ENCODE measurements around the gene KRT16. TPM values are rescaled to one million over a fixed set of nuclear protein-coding genes. Genes with fewer than 3 reads are reported as not detected.

KRT16 gene
- total RNA-seq, 1 experiment from 2014 or later, result 109 TPM

- peak overlapping the region; percentile 97 for H3K27ac Mint-ChIP-seq (ENCODE audit: low read depth, unreplicated experiment)
- ChIA-PET POLR2A (interaction anchor here (0.7 to 2.4 kb wide), 10 partner anchors 10 to 752 kb away, joined by 3 to 10 read pairs (median 5); partner anchors contain the start of gene KRT17), CTCF (interaction anchor here (0.5 to 2.3 kb wide), 14 partner anchors 10 to 759 kb away, joined by 3 to 17 read pairs (median 4); partner anchors contain the start of genes KRT10 and KRT17)
- intact Hi-C loops (cut with micrococcal nuclease), result no loop called here
- peaks cover 54% of the 10 kb centered on the region for H3K36me3 Mint-ChIP-seq (ENCODE audit: insufficient read depth, unreplicated experiment)
- H3K4me3 Mint-ChIP-seq (ENCODE audit: unreplicated experiment), result peak overlapping the region; percentile 86
- no TSS peak for BruUV-seq (replicated peaks)
- peak; percentile 48 for DNase-seq (ENCODE audit: unreplicated experiment)
- no peaks in the 10 kb centered on the region for H3K9me3 Mint-ChIP-seq (ENCODE audit: unreplicated experiment)
- H3K27me3 Mint-ChIP-seq (ENCODE audit: insufficient read depth, unreplicated experiment), result no peaks in the 10 kb centered on the region
- TF ChIP-seq CTCF (IDR thresholded peaks at IDR 0.05; ENCODE audit: unreplicated experiment), result no peak
- peaks cover 63% of the 10 kb centered on the region for H3K4me1 Mint-ChIP-seq (ENCODE audit: insufficient read depth, unreplicated experiment)
Observed at GRCh38 chr17:41580687-41581365, 31.7 kb downstream of the KRT16 start.

GRCh38 chr17:41580244-41580575 lies 32.4 kb downstream of the KRT16 start:
- Mint-ChIP-seq H3K36me3 (ENCODE audit: insufficient read depth, unreplicated experiment) (peaks cover 48% of the 10 kb centered on the region), H3K27me3 (ENCODE audit: insufficient read depth, unreplicated experiment) (no peaks in the 10 kb centered on the region), H3K4me3 (ENCODE audit: unreplicated experiment) (peak overlapping the region; percentile 1), H3K4me1 (ENCODE audit: insufficient read depth, unreplicated experiment) (peaks cover 60% of the 10 kb centered on the region), H3K27ac (ENCODE audit: low read depth, unreplicated experiment) (peak overlapping the region; percentile 97), H3K9me3 (ENCODE audit: unreplicated experiment) (no peaks in the 10 kb centered on the region)
- BruUV-seq (replicated peaks), result no TSS peak
- POLR2A ChIA-PET, result interaction anchor here (0.6 to 1.8 kb wide), 14 partner anchors 11 to 723 kb away, joined by 3 to 11 read pairs (median 5); partner anchors contain the start of genes EIF1, KRT16 and KRT17
- CTCF ChIA-PET, result interaction anchor here (0.6 to 5.5 kb wide), 13 partner anchors 15 to 208 kb away, joined by 3 to 60 read pairs (median 3); partner anchors contain the start of gene KRT16
- TF ChIP-seq CTCF (IDR thresholded peaks at IDR 0.05; ENCODE audit: unreplicated experiment), result no peak
- intact Hi-C loops (cut with micrococcal nuclease), result no loop called here
- DNase-seq (ENCODE audit: unreplicated experiment), result no peak

DNA sequence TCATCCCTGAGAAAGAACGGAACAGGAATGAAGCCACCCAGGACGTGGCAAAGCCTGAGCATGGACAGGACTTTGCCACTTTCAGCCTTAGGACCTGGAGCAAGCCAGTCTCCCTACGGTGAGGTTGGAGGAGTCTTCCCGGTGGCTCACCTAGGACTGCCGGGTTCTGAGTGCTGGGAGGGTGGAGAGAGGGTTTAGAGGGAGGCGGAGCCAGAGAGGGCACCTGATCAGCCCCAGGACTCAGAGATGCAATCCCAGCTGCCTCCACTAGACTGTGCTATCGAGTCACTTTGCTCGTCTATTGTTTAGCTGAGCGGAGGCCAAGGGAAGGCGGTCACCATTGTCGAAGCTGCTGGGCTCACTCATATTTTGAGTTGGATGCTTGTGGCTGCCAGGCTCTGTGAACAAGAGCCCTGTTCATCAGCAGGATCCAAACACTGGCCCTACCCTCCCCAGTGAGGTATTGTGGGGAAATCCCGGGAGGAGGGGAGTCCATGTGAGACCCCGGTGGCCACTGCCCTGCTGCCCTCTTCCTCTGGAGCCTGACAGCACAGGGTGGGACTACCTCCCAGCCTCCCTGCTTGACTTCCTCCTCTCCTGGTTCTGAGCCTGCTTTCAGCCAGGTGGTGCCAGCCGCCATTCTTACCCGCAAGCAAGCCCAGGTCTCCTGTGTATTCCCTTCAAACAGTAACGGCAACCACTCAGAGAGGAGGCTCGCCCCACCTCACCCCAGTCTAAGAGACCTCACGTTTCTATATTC lies 32.9 kb downstream of the KRT16 start:
- peaks cover 60% of the 10 kb centered on the region for H3K4me1 Mint-ChIP-seq (ENCODE audit: insufficient read depth, unreplicated experiment)
- peak overlapping the region; percentile 1 for H3K4me3 Mint-ChIP-seq (ENCODE audit: unreplicated experiment)
- CTCF ChIA-PET, result interaction anchor here (0.6 to 5.5 kb wide), 23 partner anchors 9 to 725 kb away, joined by 3 to 60 read pairs (median 5); partner anchors contain the start of genes KRT16 and KRT17
- intact Hi-C loops (cut with micrococcal nuclease), result loop anchor here (1.0 kb wide), 4 partner anchors 30 to 83 kb away; partner anchors contain the start of gene KRT17
- no peaks in the 10 kb centered on the region for H3K9me3 Mint-ChIP-seq (ENCODE audit: unreplicated experiment)
- POLR2A ChIA-PET, result interaction anchor here (0.5 to 2.0 kb wide), 20 partner anchors 12 to 723 kb away, joined by 3 to 11 read pairs (median 4); partner anchors contain the start of genes EIF1, KRT16 and KRT17
- DNase-seq (ENCODE audit: unreplicated experiment), result peak; percentile 96
- no TSS peak for BruUV-seq (replicated peaks)
- no peaks in the 10 kb centered on the region for H3K27me3 Mint-ChIP-seq (ENCODE audit: insufficient read depth, unreplicated experiment)
- peak; percentile 87 for TF ChIP-seq CTCF (IDR thresholded peaks at IDR 0.05; ENCODE audit: unreplicated experiment)
- peaks cover 42% of the 10 kb centered on the region for H3K36me3 Mint-ChIP-seq (ENCODE audit: insufficient read depth, unreplicated experiment)
- peak overlapping the region; percentile 97 for H3K27ac Mint-ChIP-seq (ENCODE audit: low read depth, unreplicated experiment)

GRCh38 chr17:41578971-41579370 lies 33.6 kb downstream of the KRT16 start:
- no peak for TF ChIP-seq CTCF (IDR thresholded peaks at IDR 0.05; ENCODE audit: unreplicated experiment)
- no peak overlapping the region for H3K4me3 Mint-ChIP-seq (ENCODE audit: unreplicated experiment)
- CTCF ChIA-PET, result interaction anchor here (0.6 to 5.5 kb wide), 23 partner anchors 8 to 724 kb away, joined by 3 to 60 read pairs (median 5); partner anchors contain the start of genes KRT16 and KRT17
- BruUV-seq (replicated peaks), result no TSS peak
- H3K4me1 Mint-ChIP-seq (ENCODE audit: insufficient read depth, unreplicated experiment), result peaks cover 55% of the 10 kb centered on the region
- no peaks in the 10 kb centered on the region for H3K9me3 Mint-ChIP-seq (ENCODE audit: unreplicated experiment)
- H3K27me3 Mint-ChIP-seq (ENCODE audit: insufficient read depth, unreplicated experiment), result no peaks in the 10 kb centered on the region
- peaks cover 35% of the 10 kb centered on the region for H3K36me3 Mint-ChIP-seq (ENCODE audit: insufficient read depth, unreplicated experiment)
- POLR2A ChIA-PET, result interaction anchor here (0.6 to 2.0 kb wide), 15 partner anchors 12 to 668 kb away, joined by 3 to 11 read pairs (median 5); partner anchors contain the start of genes EIF1 and KRT17
- peak overlapping the region; percentile 97 for H3K27ac Mint-ChIP-seq (ENCODE audit: low read depth, unreplicated experiment)
- no peak for DNase-seq (ENCODE audit: unreplicated experiment)
- intact Hi-C loops (cut with micrococcal nuclease), result loop anchor here (1.0 kb wide), 4 partner anchors 30 to 83 kb away; partner anchors contain the start of gene KRT17
